RWPE2 (cell line): Measurements from ENCODE around the gene PSMC1.

Experiments
- ATAC-seq: fragments of 200-7000 bp; cut with Tn5 transposase; 3 replicates; pipeline ENCODE4 v1.9.1; 2021; ENCODE audit warnings: low read depth
- DNase-seq: peaks from one replicate; pipeline ENCODE4 v3.0.0-alpha.2; 2020; ENCODE audit warnings: low spot score
- H3K27ac ChIP-seq: fragments of 450-650 bp; 2 replicates; pipeline ENCODE4 v1.5.1; 2017; ENCODE audit warnings: mild to moderate bottlenecking; ENCODE audit not compliant: poor library complexity, severe bottlenecking
- H3K27me3 ChIP-seq: fragments of 250-450 bp; sonication (Bioruptor Pico); 2 replicates; pipeline ENCODE4 v1.5.1; 2021; ENCODE audit warnings: mild to moderate bottlenecking, moderate library complexity; ENCODE audit not compliant: insufficient read depth, poor library complexity, severe bottlenecking
- H3K36me3 ChIP-seq: fragments of 250-450 bp; sonication (Bioruptor Pico); 2 replicates; pipeline ENCODE4 v1.5.1; 2020; ENCODE audit warnings: low read depth, mild to moderate bottlenecking, moderate library complexity
- H3K4me1 ChIP-seq: fragments of 250-450 bp; sonication (Bioruptor Pico); 2 replicates; pipeline ENCODE4 v1.5.1; 2021; ENCODE audit warnings: mild to moderate bottlenecking, moderate library complexity; ENCODE audit not compliant: insufficient read depth, poor library complexity, severe bottlenecking
- H3K4me3 ChIP-seq: fragments of 250-450 bp; sonication (Bioruptor Pico); 2 replicates; pipeline ENCODE4 v1.5.1; 2021; ENCODE audit warnings: mild to moderate bottlenecking, moderate library complexity; ENCODE audit not compliant: severe bottlenecking
- H3K9me3 ChIP-seq: fragments of 250-450 bp; sonication (Bioruptor Pico); 2 replicates; pipeline ENCODE4 v1.5.1; 2021; ENCODE audit warnings: mild to moderate bottlenecking, moderate library complexity; ENCODE audit not compliant: severe bottlenecking
- TF ChIP-seq, protein P1 (sequence below): fragments of 450-650 bp; IDR thresholded peaks from one replicate; pipeline ENCODE4 v1.5.1; 2017; ENCODE audit warnings: mild to moderate bottlenecking, moderate library complexity; ENCODE audit not compliant: poor library complexity, severe bottlenecking

The PSMC1 gene

DNA sequence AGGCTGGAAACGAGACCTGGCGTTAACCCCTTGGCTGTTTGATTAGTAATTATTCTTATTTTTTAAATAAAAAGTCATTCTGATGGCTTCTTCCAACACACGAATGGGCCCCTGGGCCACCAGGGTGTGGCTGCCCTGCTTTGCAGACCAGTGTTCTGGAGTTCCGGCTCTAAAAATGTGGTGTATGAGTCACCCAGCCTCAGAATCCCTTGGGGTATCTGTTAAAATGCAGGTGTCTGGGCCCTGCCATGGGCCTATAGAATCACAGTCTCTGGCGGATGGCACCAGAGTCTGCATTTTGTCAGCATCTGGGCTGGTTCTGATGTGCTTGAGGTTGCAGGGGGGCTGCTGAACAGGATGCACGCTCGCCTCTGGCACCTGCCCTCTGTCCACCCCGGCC is 2.5 kb upstream of the PSMC1 start:
- no peak overlapping the region for H3K27ac ChIP-seq
- no peak for DNase-seq

DNA sequence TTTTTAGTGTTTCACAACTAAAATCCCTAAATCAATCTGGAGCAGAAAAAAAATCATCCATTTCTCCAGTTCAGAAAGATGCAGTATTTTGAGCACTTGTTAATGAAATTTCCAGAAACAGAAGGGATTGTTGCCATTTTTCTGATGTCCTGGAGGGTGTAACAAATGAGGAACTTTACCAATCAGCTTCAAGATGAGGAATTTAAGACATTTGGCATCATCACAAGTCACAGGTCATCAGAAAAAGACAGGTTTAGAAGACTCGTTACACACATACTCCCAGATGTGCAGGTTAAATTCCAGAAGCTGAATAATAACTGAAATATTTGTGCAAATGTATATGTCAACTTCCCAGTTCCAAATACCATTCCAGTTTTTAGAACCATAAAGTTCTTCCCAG is 482 bp upstream of the PSMC1 start:
- Histone ChIP-seq H3K4me3 (peak overlapping the region; percentile 67), H3K9me3 (no peaks in the 10 kb centered on the region), H3K36me3 (peaks cover 32% of the 10 kb centered on the region), H3K27me3 (no peaks in the 10 kb centered on the region), H3K4me1 (peaks cover 8% of the 10 kb centered on the region), H3K27ac (peak overlapping the region; percentile 45)
- ATAC-seq (no peak), DNase-seq (no peak)
- TF ChIP-seq, protein P1, sequence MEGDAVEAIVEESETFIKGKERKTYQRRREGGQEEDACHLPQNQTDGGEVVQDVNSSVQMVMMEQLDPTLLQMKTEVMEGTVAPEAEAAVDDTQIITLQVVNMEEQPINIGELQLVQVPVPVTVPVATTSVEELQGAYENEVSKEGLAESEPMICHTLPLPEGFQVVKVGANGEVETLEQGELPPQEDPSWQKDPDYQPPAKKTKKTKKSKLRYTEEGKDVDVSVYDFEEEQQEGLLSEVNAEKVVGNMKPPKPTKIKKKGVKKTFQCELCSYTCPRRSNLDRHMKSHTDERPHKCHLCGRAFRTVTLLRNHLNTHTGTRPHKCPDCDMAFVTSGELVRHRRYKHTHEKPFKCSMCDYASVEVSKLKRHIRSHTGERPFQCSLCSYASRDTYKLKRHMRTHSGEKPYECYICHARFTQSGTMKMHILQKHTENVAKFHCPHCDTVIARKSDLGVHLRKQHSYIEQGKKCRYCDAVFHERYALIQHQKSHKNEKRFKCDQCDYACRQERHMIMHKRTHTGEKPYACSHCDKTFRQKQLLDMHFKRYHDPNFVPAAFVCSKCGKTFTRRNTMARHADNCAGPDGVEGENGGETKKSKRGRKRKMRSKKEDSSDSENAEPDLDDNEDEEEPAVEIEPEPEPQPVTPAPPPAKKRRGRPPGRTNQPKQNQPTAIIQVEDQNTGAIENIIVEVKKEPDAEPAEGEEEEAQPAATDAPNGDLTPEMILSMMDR = no peak

More for the DNA sequence above, 2.5 kb upstream of the PSMC1 start:
- no peak overlapping the region for H3K4me3 ChIP-seq
- H3K9me3 ChIP-seq = no peaks in the 10 kb centered on the region
- H3K4me1 ChIP-seq = peaks cover 8% of the 10 kb centered on the region
- no peaks in the 10 kb centered on the region for H3K27me3 ChIP-seq
- peaks cover 12% of the 10 kb centered on the region for H3K36me3 ChIP-seq
- TF ChIP-seq, protein P1 = no peak
- no peak for ATAC-seq

DNA sequence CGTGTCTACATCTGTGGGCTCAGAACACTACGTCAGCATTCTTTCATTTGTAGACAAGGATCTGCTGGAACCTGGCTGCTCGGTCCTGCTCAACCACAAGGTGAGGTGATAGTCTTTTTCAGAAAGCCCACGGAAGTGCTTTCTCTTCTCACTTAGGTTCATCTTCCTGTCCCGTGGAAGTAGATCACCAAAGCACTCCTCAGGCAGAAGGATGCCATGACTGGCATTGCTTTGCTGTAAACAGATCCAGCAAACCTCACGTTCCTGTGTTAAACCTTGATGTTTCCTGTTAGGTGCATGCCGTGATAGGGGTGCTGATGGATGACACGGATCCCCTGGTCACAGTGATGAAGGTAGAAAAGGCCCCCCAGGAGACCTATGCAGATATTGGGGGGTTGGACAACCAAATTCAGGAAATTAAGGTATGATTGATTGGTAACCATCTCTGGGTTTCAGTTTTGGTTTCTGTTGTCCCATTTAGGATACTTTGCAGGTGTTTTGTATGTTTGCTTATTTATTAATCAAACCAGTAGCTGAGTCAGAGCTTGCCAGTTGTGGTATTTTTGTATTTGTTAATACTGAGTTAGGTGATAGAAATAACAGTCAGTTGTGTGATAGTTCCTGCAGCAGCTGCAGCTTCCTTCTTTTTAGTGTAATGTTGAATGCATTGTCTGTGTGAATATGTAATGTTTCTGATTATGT is 7.5 kb downstream of the PSMC1 start:
- no peaks in the 10 kb centered on the region for H3K4me1 ChIP-seq
- no peak for DNase-seq
- TF ChIP-seq, protein P1 = no peak
- no peak for ATAC-seq
- no peaks in the 10 kb centered on the region for H3K27me3 ChIP-seq
- no peak overlapping the region for H3K4me3 ChIP-seq
- H3K9me3 ChIP-seq = no peaks in the 10 kb centered on the region
- no peak overlapping the region for H3K27ac ChIP-seq
- H3K36me3 ChIP-seq = peaks cover 96% of the 10 kb centered on the region

DNA sequence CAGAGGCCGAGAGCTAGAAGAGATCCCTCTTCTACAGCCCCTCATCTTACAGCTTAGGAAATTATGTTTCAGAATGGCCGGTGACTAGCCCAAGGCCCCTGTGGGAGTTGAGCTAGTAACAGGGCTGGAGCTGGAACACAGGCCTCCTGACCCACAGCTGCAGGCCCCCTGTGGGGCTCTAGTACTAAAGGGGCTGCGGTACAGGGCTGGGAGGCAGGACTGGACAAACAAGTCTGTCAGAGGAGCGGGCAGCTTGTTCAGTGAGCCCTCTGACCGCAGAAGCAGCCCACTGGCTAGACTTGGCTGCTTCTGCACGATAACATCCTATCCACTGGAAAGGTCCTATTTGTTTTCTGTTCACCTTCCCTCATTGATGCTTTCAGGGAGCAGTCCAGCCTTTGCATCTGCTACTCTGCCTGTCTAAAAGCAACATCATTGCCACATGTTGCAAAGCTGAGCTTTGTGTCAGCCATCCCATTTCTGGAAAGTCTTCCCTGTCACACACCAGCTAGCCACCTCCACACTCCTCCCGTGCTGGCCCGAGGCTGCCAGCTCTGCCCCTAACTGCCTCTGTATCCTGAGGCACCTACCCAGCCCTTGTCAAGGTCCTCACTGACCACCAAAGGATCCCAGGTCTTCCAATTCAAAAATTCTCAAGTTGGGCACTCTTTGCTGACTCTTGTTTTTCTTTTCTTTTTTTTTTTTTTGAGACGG is 10.2 kb downstream of the PSMC1 start:
- Histone ChIP-seq H3K27ac (no peak overlapping the region), H3K27me3 (no peaks in the 10 kb centered on the region), H3K36me3 (peaks cover 96% of the 10 kb centered on the region), H3K9me3 (no peaks in the 10 kb centered on the region), H3K4me1 (no peaks in the 10 kb centered on the region), H3K4me3 (no peak overlapping the region)
- TF ChIP-seq, protein P1 = no peak
- no peak for DNase-seq
- ATAC-seq = no peak; the same call in 2 of the 3 replicates

DNA sequence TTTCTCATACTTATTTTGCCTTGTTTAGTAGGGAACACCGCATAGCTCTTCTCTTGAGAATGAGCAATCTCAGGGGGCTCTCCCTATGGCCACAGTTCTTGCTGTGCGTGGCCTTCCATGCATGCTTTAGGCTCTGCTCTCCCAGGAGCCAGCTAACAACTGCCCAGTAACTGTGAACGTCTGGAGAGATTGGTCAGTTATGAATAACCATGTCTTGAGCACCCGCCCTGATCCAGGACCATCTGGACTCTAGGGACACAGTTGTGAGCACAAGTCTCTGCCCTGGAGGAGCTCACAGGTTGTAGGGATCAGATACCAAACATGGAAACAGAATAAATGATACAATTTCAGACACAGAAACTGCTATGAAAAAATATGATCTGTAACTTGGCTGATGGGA is 12.1 kb downstream of the PSMC1 start:
- Histone ChIP-seq H3K4me3 (no peak overlapping the region), H3K27me3 (no peaks in the 10 kb centered on the region), H3K9me3 (no peaks in the 10 kb centered on the region), H3K4me1 (no peaks in the 10 kb centered on the region), H3K27ac (no peak overlapping the region), H3K36me3 (peaks cover 100% of the 10 kb centered on the region)
- TF ChIP-seq, protein P1 = no peak
- DNase-seq (no peak), ATAC-seq (no peak)
